ENCODE results near the gene NFX1. TPM values are rescaled to one million over a fixed set of nuclear protein-coding genes. Genes with fewer than 3 reads are reported as not detected.

The NFX1 gene
- total and polyA plus RNA-seq, 9 donors = 18.5 to 44.5 (median 34.3) TPM

DNA sequence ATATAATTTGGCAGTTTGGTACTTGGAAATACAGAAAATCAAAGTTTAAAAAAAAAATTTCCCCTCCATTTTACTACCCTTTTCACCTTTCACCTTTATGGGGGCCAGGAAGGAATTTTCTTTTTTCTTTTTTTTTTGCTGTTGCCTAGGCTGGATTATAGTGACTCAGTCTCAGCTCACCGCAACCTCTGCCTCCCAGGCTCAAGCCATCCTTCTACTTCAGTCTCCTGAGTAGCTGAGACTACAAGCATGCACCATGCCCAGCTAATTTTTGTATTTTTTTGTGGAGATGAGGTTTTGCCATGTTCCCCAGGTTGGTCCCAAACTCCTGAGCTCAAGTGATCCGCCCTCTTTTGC is 16.4 kb upstream of the NFX1 start:
- no peak for TF ChIP-seq EP300 (IDR thresholded peaks at IDR 0.05)
- TF ChIP-seq, protein P1, sequence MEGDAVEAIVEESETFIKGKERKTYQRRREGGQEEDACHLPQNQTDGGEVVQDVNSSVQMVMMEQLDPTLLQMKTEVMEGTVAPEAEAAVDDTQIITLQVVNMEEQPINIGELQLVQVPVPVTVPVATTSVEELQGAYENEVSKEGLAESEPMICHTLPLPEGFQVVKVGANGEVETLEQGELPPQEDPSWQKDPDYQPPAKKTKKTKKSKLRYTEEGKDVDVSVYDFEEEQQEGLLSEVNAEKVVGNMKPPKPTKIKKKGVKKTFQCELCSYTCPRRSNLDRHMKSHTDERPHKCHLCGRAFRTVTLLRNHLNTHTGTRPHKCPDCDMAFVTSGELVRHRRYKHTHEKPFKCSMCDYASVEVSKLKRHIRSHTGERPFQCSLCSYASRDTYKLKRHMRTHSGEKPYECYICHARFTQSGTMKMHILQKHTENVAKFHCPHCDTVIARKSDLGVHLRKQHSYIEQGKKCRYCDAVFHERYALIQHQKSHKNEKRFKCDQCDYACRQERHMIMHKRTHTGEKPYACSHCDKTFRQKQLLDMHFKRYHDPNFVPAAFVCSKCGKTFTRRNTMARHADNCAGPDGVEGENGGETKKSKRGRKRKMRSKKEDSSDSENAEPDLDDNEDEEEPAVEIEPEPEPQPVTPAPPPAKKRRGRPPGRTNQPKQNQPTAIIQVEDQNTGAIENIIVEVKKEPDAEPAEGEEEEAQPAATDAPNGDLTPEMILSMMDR (IDR thresholded peaks at IDR 0.05) = no peak
- TF ChIP-seq POLR2A (IDR thresholded peaks at IDR 0.05) = no peak
- H3K36me3 ChIP-seq = no peaks in the 10 kb centered on the region
- no peak overlapping the region for H3K27ac ChIP-seq
- DNase-seq = no peak
- no peaks in the 10 kb centered on the region for H3K27me3 ChIP-seq
- 96 to 97% (median 97%) methylated on average over 2 of the region's 2 CpGs for WGBS, 3 donors
- H3K4me3 ChIP-seq = no peak overlapping the region
- no peaks in the 10 kb centered on the region for H3K4me1 ChIP-seq (ENCODE audit: insufficient read depth)
- no peaks in the 10 kb centered on the region for H3K9me3 ChIP-seq
- intact Hi-C loops (cut with DNase I) = no loop called here

DNA sequence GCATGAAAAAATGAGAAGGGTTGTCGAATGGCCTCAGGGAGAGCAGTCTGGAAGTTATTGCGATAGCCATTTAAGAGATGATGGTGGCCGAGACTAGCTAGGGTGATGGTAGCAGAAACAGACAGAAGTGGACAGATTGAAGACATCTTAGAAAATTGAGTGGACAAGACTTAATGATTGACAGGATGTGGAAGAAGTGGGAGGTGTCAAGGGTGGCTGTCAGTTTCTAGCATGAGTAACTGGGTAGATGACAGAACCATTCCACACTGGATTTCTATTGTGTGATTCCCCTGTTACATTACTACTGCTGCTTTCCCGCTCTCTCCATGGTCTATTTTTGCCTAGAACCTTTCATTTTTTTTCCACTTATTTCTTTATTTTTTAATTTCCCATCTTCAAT is 12.8 kb upstream of the NFX1 start:
- TF ChIP-seq EP300 (IDR thresholded peaks at IDR 0.05) (no peak), POLR2A (IDR thresholded peaks at IDR 0.05) (no peak)
- TF ChIP-seq, protein P1 (IDR thresholded peaks at IDR 0.05) = no peak
- no peak overlapping the region for H3K4me3 ChIP-seq
- no peak for DNase-seq
- H3K9me3 ChIP-seq = no peaks in the 10 kb centered on the region
- 94 to 96% (median 94%) methylated on average over 4 of the region's 4 CpGs for WGBS, 3 donors
- H3K27ac ChIP-seq = no peak overlapping the region
- H3K4me1 ChIP-seq (ENCODE audit: insufficient read depth) = no peaks in the 10 kb centered on the region
- H3K27me3 ChIP-seq = no peaks in the 10 kb centered on the region
- H3K36me3 ChIP-seq = no peaks in the 10 kb centered on the region
- intact Hi-C loops (cut with DNase I) = no loop called here

DNA sequence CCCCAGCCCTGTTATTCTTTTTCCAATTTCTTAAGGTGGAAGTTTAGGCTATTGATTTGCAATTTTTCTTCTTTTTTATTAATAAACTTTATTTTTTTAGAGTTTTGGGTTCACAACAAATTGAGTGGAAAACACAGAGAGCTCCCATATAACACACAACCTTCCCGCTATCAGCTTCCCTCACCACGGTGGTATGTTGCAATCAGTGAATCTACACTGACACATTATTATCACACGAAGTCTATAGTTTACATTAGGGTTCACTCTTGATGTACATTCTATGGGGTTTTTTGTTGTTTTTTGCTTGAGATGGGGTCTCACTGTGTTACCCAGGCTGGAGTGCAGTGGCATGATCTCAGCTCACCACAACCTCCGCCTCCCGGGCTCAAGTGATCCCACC is 4.8 kb upstream of the NFX1 start:
- intact Hi-C loops (cut with DNase I) = loop anchor here in 1 of 4 donors (10.0 kb wide), 1 partner anchor 179 kb away; no protein-coding TSS in a partner anchor
- WGBS, 3 donors = 86 to 90% (median 88%) methylated on average over 5 of the region's 5 CpGs
- no peak overlapping the region for H3K4me3 ChIP-seq

DNA sequence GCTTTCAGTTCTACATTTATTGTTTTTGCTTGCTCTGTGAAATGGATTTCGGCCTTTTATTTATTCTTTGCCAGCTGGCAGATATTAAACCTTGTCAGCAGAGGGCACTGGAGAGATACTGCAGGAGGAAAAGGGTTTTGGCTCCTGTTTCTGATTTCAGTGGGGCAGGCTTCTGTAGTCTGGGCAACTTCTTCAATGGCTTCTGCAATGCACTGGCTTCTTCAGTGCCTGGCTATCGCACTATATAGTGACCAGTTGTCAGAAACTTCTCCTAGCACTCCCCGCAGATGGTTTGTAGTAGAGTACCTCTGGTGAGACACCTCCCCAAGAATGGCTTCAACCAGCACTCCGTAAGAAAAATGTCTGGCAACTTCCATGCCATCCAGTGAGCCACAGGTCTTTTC is 3.2 kb upstream of the NFX1 start:
- H3K9me3 ChIP-seq = no peaks in the 10 kb centered on the region
- H3K27ac ChIP-seq = no peak overlapping the region
- WGBS, 3 donors = 59 to 63% (median 59%) methylated on average over 4 of the region's 4 CpGs
- TF ChIP-seq POLR2A (IDR thresholded peaks at IDR 0.05) (no peak), EP300 (IDR thresholded peaks at IDR 0.05) (no peak)
- TF ChIP-seq, protein P1 (IDR thresholded peaks at IDR 0.05) = peak in 2 of 3 donors; percentile 42 to 47
- no peaks in the 10 kb centered on the region for H3K36me3 ChIP-seq
- H3K4me1 ChIP-seq (ENCODE audit: insufficient read depth) = peaks cover 6% of the 10 kb centered on the region
- DNase-seq = peak in 1 of 5 donors; percentile 42
- intact Hi-C loops (cut with DNase I) = loop anchor here in 1 of 4 donors (10.0 kb wide), 1 partner anchor 178 kb away; no protein-coding TSS in a partner anchor
- H3K4me3 ChIP-seq = no peak overlapping the region
- H3K27me3 ChIP-seq = no peaks in the 10 kb centered on the region

More for the DNA sequence above, 4.8 kb upstream of the NFX1 start:
- H3K27me3 ChIP-seq = no peaks in the 10 kb centered on the region
- H3K36me3 ChIP-seq = no peaks in the 10 kb centered on the region
- no peak for DNase-seq
- no peaks in the 10 kb centered on the region for H3K9me3 ChIP-seq
- no peak overlapping the region for H3K27ac ChIP-seq
- TF ChIP-seq, protein P1 (IDR thresholded peaks at IDR 0.05) = no peak
- no peak for TF ChIP-seq POLR2A (IDR thresholded peaks at IDR 0.05)
- TF ChIP-seq EP300 (IDR thresholded peaks at IDR 0.05) = no peak
- peaks cover 4% of the 10 kb centered on the region for H3K4me1 ChIP-seq (ENCODE audit: insufficient read depth)
